Vagina (tissue), 2 donors: ENCODE results near the gene KIRREL3. TPM values are rescaled to one million over a fixed set of nuclear protein-coding genes. Genes with fewer than 3 reads are reported as not detected.

Experiments used
- DNase-seq, 2 donors: peaks; one replicate each; pipeline ENCODE4 v3.0.0-alpha.2; 2017; ENCODE audit errors: extremely low spot score in 2 of 2
- H3K27ac ChIP-seq: fragments of 200-600 bp; sonication (generic); one replicate; pipeline ENCODE4 v1.5.1; 2019
- H3K27me3 ChIP-seq: fragments of 200-600 bp; sonication (generic); one replicate; pipeline ENCODE4 v1.5.1; 2019
- H3K36me3 ChIP-seq, 2 donors: fragments of 200-600 bp; sonication (generic); one replicate each; pipeline ENCODE4 v1.5.1; 2017 to 2019
- H3K4me1 ChIP-seq: fragments of 200-600 bp; sonication (generic); one replicate; pipeline ENCODE4 v1.5.1; 2019
- H3K4me3 ChIP-seq, 2 donors: fragments of 200-600 bp; sonication (generic); 1 replicate in 1 of 2; 2 replicates in 1 of 2; pipeline ENCODE4 v1.5.1; 2016 to 2019
- H3K9me3 ChIP-seq: fragments of 200-600 bp; sonication (generic); one replicate; pipeline ENCODE4 v1.5.1; 2019
- CTCF ChIP-seq, 3 experiments: fragments of 450-650 bp in 2 of 3; fragments of 200-600 bp in 1 of 3; sonication (generic) in 1 of 3; IDR thresholded peaks; one replicate each; pipeline ENCODE4 v1.5.1; 2017 to 2019; ENCODE audit warnings: antibody characterized with exemption in 3 of 3, mild to moderate bottlenecking in 2 of 3, moderate library complexity in 2 of 3
- POLR2A ChIP-seq, 2 donors: fragments of 450-650 bp; IDR thresholded peaks; one replicate each; pipeline ENCODE4 v1.6.1; 2017; ENCODE audit warnings: antibody characterized with exemption in 2 of 2, mild to moderate bottlenecking in 2 of 2, moderate library complexity in 2 of 2
- POLR2AphosphoS5 ChIP-seq, 2 donors: sonication (generic); formaldehyde crosslinking; IDR thresholded peaks; one replicate each; pipeline ENCODE4 v1.9.0; 2017; ENCODE audit warnings: antibody characterized with exemption in 2 of 2, mild to moderate bottlenecking in 2 of 2, low read depth in 1 of 2; ENCODE audit not compliant: insufficient read depth in 1 of 2
- intact Hi-C: fragments of 100-400 bp; cut with DNase I; formaldehyde crosslinking; loops from one replicate; pipeline ENCODE4 v1.15.1; 2023
- total RNA-seq: library from RNA; depleted of rRNA; stranded (reverse); fragments of >200 nt; gene quantifications from one replicate; pipeline ENCODE4 v1.2.3, GENCODE V29; 2016

KIRREL3 gene
- total RNA-seq, 1 donor from 2014 or later, result not detected

- Histone ChIP-seq H3K4me1 (no peaks in the 10 kb centered on the region), H3K9me3 (no peaks in the 10 kb centered on the region), H3K36me3 (no peaks in the 10 kb centered on the region), H3K27me3 (no peaks in the 10 kb centered on the region), H3K27ac (no peak overlapping the region), H3K4me3 (no peak overlapping the region)
- TF ChIP-seq CTCF (IDR thresholded peaks at IDR 0.05) (no peak), POLR2AphosphoS5 (IDR thresholded peaks at IDR 0.05; ENCODE audit: insufficient read depth in 1 of 2, low read depth in 1 of 2) (no peak), POLR2A (IDR thresholded peaks at IDR 0.05) (no peak)
- no peak for DNase-seq
- intact Hi-C loops, result no loop called here
Observed at GRCh38 chr11:126973051-126973450, 27.5 kb downstream of the KIRREL3 start.

- TF ChIP-seq CTCF (IDR thresholded peaks at IDR 0.05) (no peak), POLR2A (IDR thresholded peaks at IDR 0.05) (no peak), POLR2AphosphoS5 (IDR thresholded peaks at IDR 0.05; ENCODE audit: insufficient read depth in 1 of 2, low read depth in 1 of 2) (no peak)
Observed at GRCh38 chr11:126971305-126971704, 29.3 kb downstream of the KIRREL3 start.

GRCh38 chr11:126969865-126970479, 30.6 kb downstream of the KIRREL3 start:
- no peaks in the 10 kb centered on the region for H3K36me3 ChIP-seq
- no peak for DNase-seq
- H3K27ac ChIP-seq, result no peak overlapping the region
- TF ChIP-seq POLR2AphosphoS5 (IDR thresholded peaks at IDR 0.05; ENCODE audit: insufficient read depth in 1 of 2, low read depth in 1 of 2), result no peak
- TF ChIP-seq CTCF (IDR thresholded peaks at IDR 0.05), result no peak
- H3K4me1 ChIP-seq, result no peaks in the 10 kb centered on the region
- no peaks in the 10 kb centered on the region for H3K9me3 ChIP-seq
- no peaks in the 10 kb centered on the region for H3K27me3 ChIP-seq
- no peak overlapping the region for H3K4me3 ChIP-seq
- intact Hi-C loops, result no loop called here

More at GRCh38 chr11:126971305-126971704, 29.3 kb downstream of the KIRREL3 start:
- Histone ChIP-seq H3K36me3 (no peaks in the 10 kb centered on the region), H3K9me3 (no peaks in the 10 kb centered on the region), H3K4me1 (no peaks in the 10 kb centered on the region), H3K27me3 (no peaks in the 10 kb centered on the region), H3K4me3 (no peak overlapping the region), H3K27ac (no peak overlapping the region)
- no peak for DNase-seq
- intact Hi-C loops, result no loop called here

- no peak for DNase-seq
- intact Hi-C loops, result no loop called here
- no peaks in the 10 kb centered on the region for H3K4me1 ChIP-seq
- TF ChIP-seq CTCF (IDR thresholded peaks at IDR 0.05) (no peak), POLR2A (IDR thresholded peaks at IDR 0.05) (no peak), POLR2AphosphoS5 (IDR thresholded peaks at IDR 0.05; ENCODE audit: insufficient read depth in 1 of 2, low read depth in 1 of 2) (no peak)
- no peaks in the 10 kb centered on the region for H3K27me3 ChIP-seq
- no peak overlapping the region for H3K4me3 ChIP-seq
- H3K27ac ChIP-seq, result no peak overlapping the region
- no peaks in the 10 kb centered on the region for H3K9me3 ChIP-seq
- H3K36me3 ChIP-seq, result no peaks in the 10 kb centered on the region
Observed at GRCh38 chr11:126968915-126969314, 31.7 kb downstream of the KIRREL3 start.

GRCh38 chr11:126965331-126965730, 35.2 kb downstream of the KIRREL3 start:
- intact Hi-C loops, result no loop called here
- no peak overlapping the region for H3K27ac ChIP-seq

More at GRCh38 chr11:126965331-126965730, 35.2 kb downstream of the KIRREL3 start:
- Histone ChIP-seq H3K36me3 (no peaks in the 10 kb centered on the region), H3K9me3 (no peaks in the 10 kb centered on the region), H3K4me1 (no peaks in the 10 kb centered on the region), H3K4me3 (no peak overlapping the region), H3K27me3 (no peaks in the 10 kb centered on the region)
- TF ChIP-seq POLR2A (IDR thresholded peaks at IDR 0.05) (no peak), POLR2AphosphoS5 (IDR thresholded peaks at IDR 0.05; ENCODE audit: insufficient read depth in 1 of 2, low read depth in 1 of 2) (no peak), CTCF (IDR thresholded peaks at IDR 0.05) (no peak)
- no peak for DNase-seq
